Neuron (in vitro differentiated cells): Measurements from ENCODE around the gene LMAN2L.

ENCODE experiments used
- H2AFZ ChIP-seq: one replicate; pipeline ENCODE4 v1.6.1; 2013; ENCODE audit warnings: low read depth, mild to moderate bottlenecking, inconsistent platforms, low read length, moderate library complexity
- H3K27me3 ChIP-seq: one replicate; pipeline ENCODE4 v1.6.1; 2013; ENCODE audit warnings: low read length; ENCODE audit not compliant: insufficient read depth
- H3K36me3 ChIP-seq: one replicate; pipeline ENCODE4 v1.6.1; 2013; ENCODE audit warnings: low read length; ENCODE audit not compliant: insufficient read depth
- H3K4me1 ChIP-seq: one replicate; pipeline ENCODE4 v1.6.1; 2013; ENCODE audit warnings: low read length; ENCODE audit not compliant: insufficient read depth
- H3K4me3 ChIP-seq: 2 replicates; pipeline ENCODE4 v1.5.1; 2013; ENCODE audit warnings: mild to moderate bottlenecking, low read length, moderate library complexity
- H3K9me3 ChIP-seq: one replicate; pipeline ENCODE4 v1.6.1; 2013; ENCODE audit warnings: low read length

The LMAN2L gene

DNA sequence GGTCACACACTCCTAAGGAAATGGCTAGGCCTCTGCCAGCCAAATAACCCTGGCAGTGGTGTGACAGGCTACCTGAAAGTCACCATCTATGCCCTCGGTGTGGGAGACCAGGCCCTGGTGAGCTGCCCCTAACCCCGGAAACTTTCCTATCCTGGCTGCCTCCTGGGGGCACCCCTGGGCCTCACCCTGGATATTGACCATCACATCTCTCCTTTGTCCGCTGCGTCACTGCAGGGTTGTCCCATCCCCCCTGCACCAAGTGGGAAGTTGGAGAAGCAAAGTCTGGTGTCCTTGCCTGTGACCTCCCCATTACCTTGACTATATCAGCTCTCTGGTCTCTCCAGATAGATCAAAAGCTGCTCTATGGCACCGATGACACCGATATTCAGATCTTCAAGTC lies 78.5 kb downstream of the LMAN2L start:
- Histone ChIP-seq H3K4me3 (no peak overlapping the region), H3K36me3 (no peaks in the 10 kb centered on the region), H3K4me1 (peaks cover 3% of the 10 kb centered on the region), H2AFZ (no peak overlapping the region), H3K9me3 (peaks cover 3% of the 10 kb centered on the region), H3K27me3 (no peaks in the 10 kb centered on the region)

DNA sequence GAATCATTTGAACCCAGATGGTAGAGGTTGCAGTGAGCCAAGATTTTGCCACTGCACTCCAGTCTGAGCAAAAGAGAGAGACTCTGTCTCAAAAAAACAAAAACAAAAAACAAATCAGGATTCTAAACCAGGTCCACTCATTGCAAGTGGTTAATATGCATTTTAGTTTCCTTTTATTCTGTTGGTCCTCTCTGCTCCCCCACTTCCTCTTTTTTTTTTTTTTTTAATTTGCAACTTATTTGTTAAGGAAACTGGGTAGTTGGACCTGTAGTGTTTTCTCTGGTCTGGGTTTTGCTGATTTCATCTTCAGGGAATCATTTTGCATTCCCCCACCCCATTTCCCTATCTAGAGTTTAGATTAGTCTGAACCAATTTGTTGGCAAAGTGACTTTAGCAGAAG lies 83.3 kb downstream of the LMAN2L start:
- no peak overlapping the region for H3K4me3 ChIP-seq
- H3K27me3 ChIP-seq, result no peaks in the 10 kb centered on the region
- no peaks in the 10 kb centered on the region for H3K9me3 ChIP-seq
- no peaks in the 10 kb centered on the region for H3K4me1 ChIP-seq
- no peaks in the 10 kb centered on the region for H3K36me3 ChIP-seq
- no peak overlapping the region for H2AFZ ChIP-seq
